ENCODE results near the gene FBLN2. TPM values are rescaled to one million over a fixed set of nuclear protein-coding genes. Genes with fewer than 3 reads are reported as not detected.

The FBLN2 gene
- total RNA-seq, 1 donor from 2014 or later: 64.6 TPM

- no peak for DNase-seq (ENCODE audit: low spot score)
- intact Hi-C loops (cut with DNase I): no loop called here
Measured at GRCh38 chr3:13614607-13615006, 65.7 kb downstream of the FBLN2 start.

- no peak for DNase-seq (ENCODE audit: low spot score)
Measured at GRCh38 chr3:13615019-13615528, 66.1 kb downstream of the FBLN2 start.

GRCh38 chr3:13616359-13616758 is 67.4 kb downstream of the FBLN2 start:
- DNase-seq (ENCODE audit: low spot score): no peak
- intact Hi-C loops (cut with DNase I): no loop called here

More at GRCh38 chr3:13615019-13615528, 66.1 kb downstream of the FBLN2 start:
- intact Hi-C loops (cut with DNase I): no loop called here

DNA sequence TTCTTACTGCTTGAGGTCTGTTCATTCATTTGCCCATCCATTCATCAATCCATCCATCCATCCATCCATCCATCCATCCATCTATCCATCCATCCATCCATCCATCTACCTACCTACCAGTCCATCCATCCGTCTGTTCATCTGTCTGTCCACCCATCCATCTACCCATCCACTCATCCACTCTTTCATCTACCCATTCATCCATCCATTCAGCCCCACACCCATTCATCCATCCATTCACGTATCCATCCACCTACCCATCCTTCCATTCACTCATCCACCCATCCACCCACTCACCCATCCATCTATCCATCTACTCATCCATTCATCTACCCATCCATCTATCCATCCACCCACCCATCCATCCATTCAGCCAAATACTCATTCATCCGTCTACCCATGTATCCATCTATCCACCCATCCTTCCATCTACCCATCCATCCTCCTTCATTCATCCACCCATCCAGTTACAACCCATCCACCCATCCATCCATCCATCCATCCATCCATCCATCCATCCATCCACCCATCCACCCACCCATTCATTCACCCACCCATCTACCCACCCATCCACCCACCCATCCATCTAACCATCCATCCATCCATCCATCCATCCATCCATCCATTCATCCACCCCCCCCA is 68.3 kb downstream of the FBLN2 start:
- DNase-seq (ENCODE audit: low spot score): no peak
- intact Hi-C loops (cut with DNase I): no loop called here

DNA sequence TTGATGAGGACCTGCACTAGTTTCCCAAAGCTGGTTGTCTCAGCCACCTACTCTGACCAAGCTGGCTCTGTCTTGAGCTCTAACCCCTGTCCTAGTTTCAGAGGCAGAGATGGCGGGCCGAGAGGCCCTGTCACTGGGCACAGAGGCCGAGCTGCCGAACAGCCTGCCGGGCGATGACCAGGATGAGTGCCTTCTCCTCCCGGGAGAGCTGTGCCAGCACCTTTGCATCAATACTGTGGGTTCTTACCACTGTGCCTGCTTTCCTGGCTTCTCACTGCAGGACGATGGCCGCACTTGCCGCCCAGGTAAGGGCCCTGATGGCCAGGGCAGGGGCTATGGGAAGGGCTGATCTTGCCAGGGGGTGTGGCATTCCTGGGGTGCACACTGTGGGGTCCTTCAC is 69.1 kb downstream of the FBLN2 start:
- no peak for DNase-seq (ENCODE audit: low spot score)

DNA sequence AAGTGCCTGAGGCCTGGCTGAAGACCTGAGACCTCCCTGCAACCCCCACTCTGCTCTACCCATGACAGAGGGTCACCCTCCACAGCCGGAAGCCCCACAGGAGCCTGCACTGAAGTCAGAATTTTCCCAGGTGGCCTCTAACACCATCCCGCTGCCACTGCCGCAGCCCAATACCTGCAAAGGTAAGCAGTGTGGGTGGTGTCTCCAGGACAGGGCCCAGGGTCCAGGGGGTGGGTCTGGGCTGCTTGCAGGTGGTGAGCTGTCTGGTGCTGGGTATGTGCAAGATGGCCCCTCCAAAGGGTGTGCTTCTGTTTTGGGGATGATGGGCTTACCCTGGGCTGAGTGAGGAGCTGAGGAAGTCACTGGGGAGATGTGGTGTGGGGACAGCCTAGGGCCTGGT is 69.9 kb downstream of the FBLN2 start:
- intact Hi-C loops (cut with DNase I): no loop called here
- DNase-seq (ENCODE audit: low spot score): no peak

More for the DNA sequence above, 69.1 kb downstream of the FBLN2 start:
- intact Hi-C loops (cut with DNase I): no loop called here

GRCh38 chr3:13619661-13620230 is 70.8 kb downstream of the FBLN2 start:
- DNase-seq (ENCODE audit: low spot score): no peak
- intact Hi-C loops (cut with DNase I): no loop called here

DNA sequence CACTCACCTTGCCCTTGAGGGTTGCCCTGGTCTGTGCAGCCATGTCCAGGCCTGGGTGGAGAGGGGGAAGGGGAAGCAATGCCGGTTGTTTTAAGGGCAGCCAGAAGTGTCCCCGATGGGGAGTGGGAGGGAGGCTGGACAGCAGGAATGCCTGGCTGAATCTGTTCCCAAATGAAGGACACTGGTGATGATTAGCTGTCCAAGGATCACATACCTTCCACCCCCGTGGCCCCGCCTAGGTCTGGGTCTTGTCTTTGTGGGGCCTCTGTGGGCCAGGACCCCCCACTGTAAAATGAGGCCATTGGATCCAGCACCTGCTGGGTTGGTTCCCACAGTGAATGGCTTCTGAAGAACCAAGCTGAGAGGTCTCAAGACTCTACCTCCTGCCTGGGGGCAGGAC is 71.4 kb downstream of the FBLN2 start:
- intact Hi-C loops (cut with DNase I): no loop called here
- DNase-seq (ENCODE audit: low spot score): no peak

- intact Hi-C loops (cut with DNase I): no loop called here
- no peak for DNase-seq (ENCODE audit: low spot score)
Measured at GRCh38 chr3:13620776-13621365, 71.9 kb downstream of the FBLN2 start.

DNA sequence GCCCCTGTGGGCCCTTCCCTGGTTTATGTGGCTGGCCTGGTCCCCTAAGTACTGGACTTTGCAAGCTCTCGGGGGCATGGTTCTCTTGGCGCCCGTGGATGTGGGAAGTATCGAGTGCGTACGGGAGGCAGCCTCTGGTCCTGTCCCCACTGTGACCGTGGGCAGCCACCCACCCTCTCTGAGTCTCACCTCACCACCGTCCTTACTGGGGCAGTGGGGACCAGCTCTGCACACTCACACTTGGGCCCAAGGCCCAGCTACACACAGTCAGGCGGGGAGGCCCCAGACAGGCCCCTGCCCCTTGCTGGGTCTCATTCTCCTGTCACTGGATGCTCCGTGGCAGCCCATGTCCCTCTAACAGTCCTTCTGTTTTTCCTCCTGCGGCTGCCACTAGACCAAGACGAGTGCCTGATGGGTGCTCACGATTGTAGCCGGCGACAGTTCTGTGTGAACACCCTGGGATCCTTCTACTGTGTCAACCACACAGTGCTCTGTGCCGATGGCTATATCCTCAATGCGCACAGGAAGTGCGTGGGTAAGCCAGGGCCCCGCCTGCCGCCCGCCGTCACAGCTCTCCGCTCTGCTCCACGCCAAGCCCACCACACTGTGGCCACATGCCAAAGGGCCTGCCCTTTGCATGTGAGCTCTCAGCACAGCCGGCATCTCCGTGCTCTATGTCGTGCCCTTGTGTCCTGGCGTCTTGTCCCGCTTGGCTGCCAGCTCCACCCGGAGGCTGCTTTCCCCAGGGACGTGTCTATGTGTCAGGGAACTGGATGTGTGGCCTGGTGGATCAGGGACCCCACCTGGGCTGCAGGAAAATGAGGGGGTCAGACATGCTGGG is 72.7 kb downstream of the FBLN2 start:
- intact Hi-C loops (cut with DNase I): no loop called here
- no peak for DNase-seq (ENCODE audit: low spot score)

DNA sequence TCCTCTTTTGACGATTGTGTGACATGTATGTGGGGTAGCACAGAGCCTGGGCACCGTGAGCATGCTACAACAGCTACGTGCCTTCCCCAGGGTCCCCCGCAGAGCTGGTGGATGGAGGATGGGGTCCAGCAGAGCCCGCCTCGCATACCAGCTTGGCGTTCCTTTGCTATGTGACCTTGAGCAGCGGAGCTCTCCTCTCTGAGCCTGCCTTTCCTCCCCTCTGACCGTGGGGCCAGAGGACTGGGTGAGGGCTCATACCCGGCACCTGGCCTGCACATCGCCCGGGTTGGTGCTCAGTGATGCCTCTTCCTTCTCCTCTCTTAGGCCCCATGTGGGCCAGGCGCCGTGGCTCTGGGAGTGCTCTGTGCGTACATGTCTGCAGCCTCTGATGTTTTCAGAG is 73.4 kb downstream of the FBLN2 start:
- DNase-seq (ENCODE audit: low spot score): no peak

GRCh38 chr3:13623101-13623654 is 74.3 kb downstream of the FBLN2 start:
- intact Hi-C loops (cut with DNase I): no loop called here
- DNase-seq (ENCODE audit: low spot score): no peak

More for the DNA sequence above, 73.4 kb downstream of the FBLN2 start:
- intact Hi-C loops (cut with DNase I): no loop called here

DNA sequence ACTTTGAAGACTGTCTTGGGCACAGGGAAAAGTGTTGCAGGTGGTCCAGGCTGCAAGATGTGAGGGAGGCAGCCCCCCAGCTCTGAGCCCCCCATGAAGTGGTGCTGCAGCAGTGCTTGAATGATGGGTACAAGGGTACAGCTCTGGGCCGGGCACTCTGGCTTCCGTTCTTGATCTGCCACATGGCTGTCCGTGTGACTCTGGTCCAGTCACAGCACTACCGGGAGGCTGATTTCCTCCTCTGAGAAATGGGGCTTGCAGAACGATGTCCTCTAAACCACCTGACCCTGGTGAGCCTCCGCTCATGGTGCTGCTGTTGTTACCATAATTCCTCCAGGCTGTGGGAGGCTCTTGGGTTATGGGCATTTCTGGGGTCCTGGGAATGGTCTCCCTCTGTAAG is 75.1 kb downstream of the FBLN2 start:
- intact Hi-C loops (cut with DNase I): no loop called here
- no peak for DNase-seq (ENCODE audit: low spot score)

DNA sequence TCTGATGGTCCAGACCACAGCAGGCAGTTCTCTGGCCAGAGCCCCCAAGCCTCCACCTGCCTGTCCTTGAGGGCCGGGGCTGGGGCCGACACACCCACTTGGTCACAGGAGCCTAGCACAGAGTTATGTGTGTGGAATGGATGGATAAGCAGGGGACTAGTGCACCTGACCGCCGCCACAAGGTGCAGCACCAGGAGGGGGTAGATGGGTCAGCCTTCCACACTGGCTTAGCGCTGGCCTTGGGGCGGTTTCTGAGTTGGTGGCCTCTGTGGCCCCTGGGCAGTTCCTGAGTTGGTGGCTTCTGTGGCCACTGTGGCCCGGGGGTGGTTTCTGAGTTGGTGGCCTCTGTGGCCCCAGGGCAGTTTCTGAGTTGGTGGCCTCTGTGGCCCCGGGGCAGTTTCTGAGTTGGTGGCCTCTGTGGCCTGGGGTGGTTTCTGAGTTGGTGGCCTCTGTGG is 75.8 kb downstream of the FBLN2 start:
- DNase-seq (ENCODE audit: low spot score): no peak
- intact Hi-C loops (cut with DNase I): no loop called here

- intact Hi-C loops (cut with DNase I): no loop called here
- DNase-seq (ENCODE audit: low spot score): no peak
Measured at GRCh38 chr3:13626396-13626795, 77.5 kb downstream of the FBLN2 start.

- no peak for DNase-seq (ENCODE audit: low spot score)
- intact Hi-C loops (cut with DNase I): no loop called here
Measured at GRCh38 chr3:13626915-13627460, 78.1 kb downstream of the FBLN2 start.

DNA sequence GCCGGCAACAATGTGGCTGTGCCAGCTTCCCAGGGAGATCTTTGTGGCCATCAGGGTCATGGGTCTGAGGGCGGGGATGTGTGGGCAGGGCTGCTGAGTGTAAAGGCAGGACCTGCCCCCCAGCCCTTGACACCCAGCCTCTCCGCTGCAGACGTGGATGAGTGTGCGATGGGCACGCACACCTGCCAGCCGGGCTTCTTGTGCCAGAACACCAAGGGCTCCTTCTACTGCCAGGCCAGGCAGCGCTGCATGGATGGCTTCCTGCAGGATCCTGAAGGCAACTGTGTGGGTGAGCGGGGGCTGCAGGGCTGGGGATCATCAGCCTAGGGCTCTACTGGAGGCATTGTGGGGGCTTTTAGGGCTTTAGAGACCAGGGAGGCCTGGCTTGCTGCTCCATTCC is 78.8 kb downstream of the FBLN2 start:
- no peak for DNase-seq (ENCODE audit: low spot score)
- intact Hi-C loops (cut with DNase I): no loop called here

DNA sequence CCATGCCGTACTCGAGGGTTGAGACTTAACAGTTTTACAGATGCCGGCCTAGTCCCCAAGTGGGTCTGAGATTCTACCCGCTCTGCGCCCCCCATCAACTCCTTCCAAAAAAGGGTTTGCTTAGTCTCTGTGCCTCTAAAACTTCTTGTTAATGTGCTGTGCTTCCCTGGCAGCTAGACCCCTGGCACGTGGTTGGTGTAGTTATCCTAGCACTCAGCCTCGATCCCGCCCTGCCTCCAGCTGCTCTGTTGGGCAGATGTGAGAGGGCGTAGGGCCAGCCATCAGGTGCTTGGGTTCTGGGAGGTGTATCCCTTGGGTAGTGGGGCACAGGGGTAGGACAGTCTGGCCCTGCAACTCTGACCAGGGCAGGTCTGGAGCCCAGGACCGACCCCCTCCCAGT is 79.5 kb downstream of the FBLN2 start:
- no peak for DNase-seq (ENCODE audit: low spot score)
- intact Hi-C loops (cut with DNase I): no loop called here

- DNase-seq (ENCODE audit: low spot score): no peak
- intact Hi-C loops (cut with DNase I): no loop called here
Measured at GRCh38 chr3:13628841-13629551, 80.1 kb downstream of the FBLN2 start.

All from cardiac septum (tissue), 1 donor.